ENCODE measurements around the gene PLXNA2. TPM values are rescaled to one million over a fixed set of nuclear protein-coding genes. Genes with fewer than 3 reads are reported as not detected.

PLXNA2 gene
- total RNA-seq, 1 experiment from 2014 or later = 0.89 TPM

- H3K9ac ChIP-seq (ENCODE audit: low read length) = no peak overlapping the region
- no peaks in the 10 kb centered on the region for H3K27me3 ChIP-seq (ENCODE audit: insufficient read depth, low read length)
- no peaks in the 10 kb centered on the region for H3K36me3 ChIP-seq (ENCODE audit: control insufficient read depth in 1 of 2, insufficient read depth in 2 of 2, low read length in 2 of 2)
- no peaks in the 10 kb centered on the region for H3K4me1 ChIP-seq (ENCODE audit: control insufficient read depth in 1 of 2, insufficient read depth in 2 of 2, low read length in 2 of 2)
- ChIA-PET RAD21 (ENCODE audit: low non-redundant PET in 1 of 2, low total read pairs in 2 of 2, uncharacterized antibody in 2 of 2, unreplicated experiment in 2 of 2) (no interaction called here), CTCF (no interaction called here), POLR2A (no interaction called here)
- no peaks in the 10 kb centered on the region for H3K79me2 ChIP-seq (ENCODE audit: insufficient read depth, low read length)
- DNase-seq (ENCODE audit: low read depth, low spot score) (no peak), ATAC-seq (no peak)
- intact Hi-C loops (cut with micrococcal nuclease) = no loop called here
- no peak for TF ChIP-seq JUND (IDR thresholded peaks at IDR 0.05)
- TF ChIP-seq SIN3A (IDR thresholded peaks at IDR 0.05; ENCODE audit: low read depth) = no peak
- TF ChIP-seq EZH2phosphoT487 (IDR thresholded peaks at IDR 0.05; ENCODE audit: borderline replicate concordance) = no peak
- TF ChIP-seq REST (IDR thresholded peaks at IDR 0.05; ENCODE audit: low read depth) = no peak
- no peak for TF ChIP-seq CEBPB (IDR thresholded peaks at IDR 0.05; ENCODE audit: low read depth)
- TF ChIP-seq SRF (IDR thresholded peaks at IDR 0.05; ENCODE audit: low read depth) = no peak
- no peak for TF ChIP-seq ZBTB33 (IDR thresholded peaks at IDR 0.05; ENCODE audit: extremely low read depth, insufficient replicate concordance, low read length)
- no peak for TF ChIP-seq YY1 (IDR thresholded peaks at IDR 0.05; ENCODE audit: extremely low read depth, insufficient replicate concordance, low read depth, low read length)
- TF ChIP-seq EGR1 (IDR thresholded peaks at IDR 0.05; ENCODE audit: low read depth) = no peak
- TF ChIP-seq MAX (IDR thresholded peaks at IDR 0.05) = no peak
- TF ChIP-seq SP1 (IDR thresholded peaks at IDR 0.05; ENCODE audit: low read depth) = no peak
- TF ChIP-seq TCF7L2 (IDR thresholded peaks at IDR 0.05; ENCODE audit: borderline replicate concordance, extremely low read depth, insufficient read depth, insufficient read length) = no peak
- TF ChIP-seq POLR2A (IDR thresholded peaks at IDR 0.05; ENCODE audit: borderline replicate concordance, extremely low read depth, insufficient read depth, insufficient read length) = no peak
- TF ChIP-seq ZFX (IDR thresholded peaks at IDR 0.05) = no peak
- TF ChIP-seq POLR2AphosphoS5 (IDR thresholded peaks at IDR 0.05; ENCODE audit: low read depth, low read length) = no peak
- TF ChIP-seq FOSL1 (IDR thresholded peaks at IDR 0.05; ENCODE audit: low read depth) = no peak
- TF ChIP-seq RAD21 (IDR thresholded peaks at IDR 0.05; ENCODE audit: low read depth) = no peak
- H2AFZ ChIP-seq (ENCODE audit: low read depth, low read length, poor library complexity, severe bottlenecking) = no peak overlapping the region
- H3K9me3 ChIP-seq (ENCODE audit: control insufficient read depth in 1 of 2, insufficient read depth in 1 of 2, low read depth in 1 of 2, low read length in 2 of 2) = no peaks in the 10 kb centered on the region
- no peaks in the 10 kb centered on the region for H3K9me2 ChIP-seq (ENCODE audit: insufficient read depth)
- BruUV-seq (replicated peaks) = no TSS peak
- H3K27ac ChIP-seq (ENCODE audit: low read depth, low read length) = no peak overlapping the region
- no peaks in the 10 kb centered on the region for H4K20me1 ChIP-seq (ENCODE audit: insufficient read depth)
- H3K4me2 ChIP-seq (ENCODE audit: low read length) = no peak overlapping the region
- H3K4me3 ChIP-seq (replicated peaks in 1 of 2; ENCODE audit: low read depth in 1 of 2, low read length in 2 of 2) = no peak overlapping the region
Measured at GRCh38 chr1:208089149-208089548, 155.0 kb downstream of the PLXNA2 start.

All from HCT116 (cell line).